Keratinocyte (primary cell): ENCODE results near the gene CCDC122.

Experiments used
- EZH2 ChIP-seq: IDR thresholded peaks from one replicate; pipeline ENCODE4 v1.6.1; 2012; ENCODE audit warnings: inconsistent platforms, mild to moderate bottlenecking, low read length, moderate library complexity
- TF ChIP-seq, protein P1 (sequence below), 3 experiments: IDR thresholded peaks in 1 of 3; conservative IDR thresholded peaks in 1 of 3; optimal IDR thresholded peaks in 1 of 3; 2 replicates in 2 of 3; 3 replicates in 1 of 3; pipeline versions ENCODE3 to v1.5.1; 2011; ENCODE audit warnings: low read length in 3 of 3, mild to moderate bottlenecking in 3 of 3, moderate library complexity in 2 of 3, control low read depth in 1 of 3, inconsistent platforms in 1 of 3; ENCODE audit not compliant: insufficient read depth in 2 of 3; ENCODE audit errors: extremely low read depth in 1 of 3

DNA sequence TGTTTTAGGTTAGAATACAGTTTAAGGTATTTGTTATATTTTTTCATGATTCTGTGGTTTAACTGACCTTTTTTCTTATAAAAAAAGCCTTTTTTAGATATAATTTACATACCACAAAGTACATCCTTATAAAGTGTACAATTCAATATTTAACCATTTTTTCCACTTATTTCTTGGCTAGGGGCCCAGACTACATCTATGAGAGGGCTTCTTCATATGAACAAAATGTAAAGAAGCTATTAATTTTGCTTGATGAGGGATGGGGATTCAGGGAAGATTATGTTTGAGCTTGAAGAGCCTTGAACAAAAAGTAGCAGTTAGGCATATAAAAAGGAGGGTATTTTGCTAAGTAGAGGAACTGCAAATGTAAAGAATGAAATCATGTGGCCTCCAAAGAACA is 2.2 kb downstream of the CCDC122 start:
- TF ChIP-seq, protein P1, sequence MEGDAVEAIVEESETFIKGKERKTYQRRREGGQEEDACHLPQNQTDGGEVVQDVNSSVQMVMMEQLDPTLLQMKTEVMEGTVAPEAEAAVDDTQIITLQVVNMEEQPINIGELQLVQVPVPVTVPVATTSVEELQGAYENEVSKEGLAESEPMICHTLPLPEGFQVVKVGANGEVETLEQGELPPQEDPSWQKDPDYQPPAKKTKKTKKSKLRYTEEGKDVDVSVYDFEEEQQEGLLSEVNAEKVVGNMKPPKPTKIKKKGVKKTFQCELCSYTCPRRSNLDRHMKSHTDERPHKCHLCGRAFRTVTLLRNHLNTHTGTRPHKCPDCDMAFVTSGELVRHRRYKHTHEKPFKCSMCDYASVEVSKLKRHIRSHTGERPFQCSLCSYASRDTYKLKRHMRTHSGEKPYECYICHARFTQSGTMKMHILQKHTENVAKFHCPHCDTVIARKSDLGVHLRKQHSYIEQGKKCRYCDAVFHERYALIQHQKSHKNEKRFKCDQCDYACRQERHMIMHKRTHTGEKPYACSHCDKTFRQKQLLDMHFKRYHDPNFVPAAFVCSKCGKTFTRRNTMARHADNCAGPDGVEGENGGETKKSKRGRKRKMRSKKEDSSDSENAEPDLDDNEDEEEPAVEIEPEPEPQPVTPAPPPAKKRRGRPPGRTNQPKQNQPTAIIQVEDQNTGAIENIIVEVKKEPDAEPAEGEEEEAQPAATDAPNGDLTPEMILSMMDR (optimal IDR thresholded peaks at IDR 0.05 in 1 of 3, IDR thresholded peaks at IDR 0.05 in 1 of 3, conservative IDR thresholded peaks at IDR 0.05 in 1 of 3; ENCODE audit: extremely low read depth in 1 of 3, insufficient read depth in 2 of 3, low read length in 3 of 3): no peak
- no peak for TF ChIP-seq EZH2
